A549 (cell line): Measurements from ENCODE around the gene NRARP. TPM values are rescaled to one million over a fixed set of nuclear protein-coding genes. Genes with fewer than 3 reads are reported as not detected.

ENCODE experiments used
- ATAC-seq, 2 experiments: fragments of 200-7000 bp in 1 of 2; fragments of >200 bp in 1 of 2; cut with Nextera tagmentation in 1 of 2; cut with Tn5 transposase in 1 of 2; 3 replicates each; pipeline versions ENCODE4 v1.8.0 to v1.9.1; 2018 to 2020; ENCODE audit warnings: mild to moderate bottlenecking in 1 of 2, moderate library complexity in 1 of 2
- CTCF ChIA-PET: fragments of 300-600 bp; sonication (Branson Sonifier 250); formaldehyde crosslinking; extraction: SDS; loops from one replicate; lab custom pipeline; 2021; ENCODE audit warnings: antibody characterized with exemption, inconsistent platforms; lab: Yijun Ruan, JAX
- POLR2A ChIA-PET: fragments of 350-600 bp; formaldehyde crosslinking; extraction: SDS; loops from one replicate; lab custom pipeline; 2021; ENCODE audit warnings: antibody characterized with exemption, inconsistent platforms; lab: Yijun Ruan, JAX
- DNase-seq, 2 experiments: peaks; one replicate each; pipeline versions ENCODE4 v3.0.0 to v3.0.0-alpha.2; 2011 to 2016; ENCODE audit warnings: low read depth in 1 of 2, low spot score in 1 of 2
- FAIRE-seq: peaks from 2 replicates; lab custom pipeline; 2011; peaks lifted over from hg19 to GRCh38; lab: Jason Lieb, UNC
- H3K27ac ChIP-seq, 2 experiments: fragments of >200 bp; sonication (Bioruptor Twin); formaldehyde crosslinking; 3 replicates each; pipeline ENCODE4 v1.5.1; 2016 to 2017
- H3K4me1 ChIP-seq: fragments of >200 bp; sonication (Bioruptor Twin); formaldehyde crosslinking; 3 replicates; pipeline ENCODE4 v1.6.1; 2016
- H3K4me2 ChIP-seq: fragments of >200 bp; sonication (Bioruptor Twin); formaldehyde crosslinking; 3 replicates; pipeline ENCODE4 v1.6.1; 2016
- H3K4me3 ChIP-seq: fragments of >200 bp; sonication (Bioruptor Twin); formaldehyde crosslinking; 3 replicates; pipeline ENCODE4 v1.5.1; 2016
- H3K9me3 ChIP-seq: fragments of >200 bp; sonication (Bioruptor Twin); formaldehyde crosslinking; 3 replicates; pipeline ENCODE4 v1.6.1; 2016
- BHLHE40 ChIP-seq: IDR thresholded peaks from 2 replicates; pipeline ENCODE4 v1.6.1; 2012; ENCODE audit warnings: low read depth, low read length, inconsistent platforms
- CBX2 ChIP-seq: fragments of 200-600 bp; sonication (generic); IDR thresholded peaks from 2 replicates; pipeline ENCODE4 v1.6.1; 2016; ENCODE audit warnings: low read depth, mild to moderate bottlenecking, borderline replicate concordance
- CHD2 ChIP-seq: fragments of 150-350 bp; IDR thresholded peaks from 2 replicates; pipeline ENCODE4 v1.6.1; 2014; ENCODE audit warnings: low read length; ENCODE audit not compliant: partially characterized antibody
- CHD4 ChIP-seq: fragments of 200-600 bp; sonication (generic); IDR thresholded peaks from 2 replicates; pipeline ENCODE4 v1.6.1; 2016; ENCODE audit warnings: antibody characterized with exemption, mild to moderate bottlenecking, borderline replicate concordance
- CTCF ChIP-seq: fragments of >200 bp; sonication (Bioruptor Twin); formaldehyde crosslinking; IDR thresholded peaks from 3 replicates; pipeline ENCODE4 v1.5.1; 2016
- EHMT2 ChIP-seq: fragments of 200-600 bp; sonication (generic); IDR thresholded peaks from 2 replicates; pipeline ENCODE4 v1.6.1; 2016; ENCODE audit warnings: antibody characterized with exemption, low read depth, mild to moderate bottlenecking, moderate library complexity
- EP300 ChIP-seq, 2 experiments: fragments of >200 bp; sonication (Bioruptor Twin); formaldehyde crosslinking; IDR thresholded peaks; 2 replicates in 1 of 2; 3 replicates in 1 of 2; pipeline ENCODE4 v1.6.1; 2016 to 2017
- HEYL ChIP-seq: fragments of 250-450 bp; sonication (Bioruptor Pico); IDR thresholded peaks from 2 replicates; pipeline ENCODE4 v1.8.0; 2021; ENCODE audit warnings: mild to moderate bottlenecking, moderate library complexity
- HMGXB4 ChIP-seq: fragments of 250-450 bp; sonication (Bioruptor Pico); IDR thresholded peaks from 2 replicates; pipeline ENCODE4 v1.5.0; 2021; ENCODE audit warnings: mild to moderate bottlenecking, moderate library complexity, borderline replicate concordance
- HOXA7 ChIP-seq: fragments of 250-450 bp; sonication (Bioruptor Pico); IDR thresholded peaks from 2 replicates; pipeline ENCODE4 v1.5.0; 2020; ENCODE audit warnings: mild to moderate bottlenecking, moderate library complexity
- KDM1A ChIP-seq: fragments of 200-600 bp; sonication (generic); IDR thresholded peaks from 2 replicates; pipeline ENCODE4 v1.6.1; 2016; ENCODE audit warnings: low read depth, mild to moderate bottlenecking
- KDM5A ChIP-seq: fragments of 200-600 bp; sonication (generic); IDR thresholded peaks from 2 replicates; pipeline ENCODE4 v1.6.1; 2016; ENCODE audit warnings: antibody characterized with exemption, mild to moderate bottlenecking
- MAFK ChIP-seq: fragments of 450-650 bp; IDR thresholded peaks from 2 replicates; pipeline ENCODE4 v1.6.1; 2014; ENCODE audit not compliant: partially characterized antibody
- MAX ChIP-seq: IDR thresholded peaks from 2 replicates; pipeline ENCODE4 v1.6.1; 2012
- NFE2L2 ChIP-seq: fragments of 150-350 bp; conservative IDR thresholded peaks from 2 replicates; pipeline ENCODE4 v1.6.1; 2014; ENCODE audit warnings: low read length
- POLR2A ChIP-seq: IDR thresholded peaks from 2 replicates; pipeline ENCODE4 v1.6.1; 2012; ENCODE audit warnings: mild to moderate bottlenecking, low read length
- REST ChIP-seq: fragments of 200-600 bp; sonication (generic); IDR thresholded peaks from 2 replicates; pipeline ENCODE4 v1.6.1; 2016; ENCODE audit warnings: antibody characterized with exemption, mild to moderate bottlenecking, moderate library complexity
- RFX5 ChIP-seq: fragments of 450-650 bp; IDR thresholded peaks from 2 replicates; pipeline ENCODE4 v1.7.1; 2014; ENCODE audit warnings: antibody characterized with exemption, mild to moderate bottlenecking, moderate library complexity
- TP53 ChIP-seq: fragments of 250-450 bp; sonication (Bioruptor Pico); IDR thresholded peaks from 2 replicates; pipeline ENCODE4 v1.5.0; 2021; ENCODE audit warnings: mild to moderate bottlenecking, moderate library complexity
- USF2 ChIP-seq: fragments of 450-650 bp; IDR thresholded peaks from 2 replicates; pipeline ENCODE4 v1.6.1; 2014; ENCODE audit warnings: antibody characterized with exemption
- ZNF302 ChIP-seq: fragments of 250-450 bp; sonication (Bioruptor Pico); IDR thresholded peaks from 2 replicates; pipeline ENCODE4 v1.9.0; 2021; ENCODE audit warnings: inconsistent platforms, mild to moderate bottlenecking, moderate library complexity
- WGBS: methylation state at CpG from one replicate; pipeline ENCODE4 v1.1.6; 2017; ENCODE audit errors: missing lambda C conversion rate; 5-methylcytosine and 5-hydroxymethylcytosine counted together
- polyA plus RNA-seq, 4 experiments: library from polyadenylated mRNA; depleted of rRNA in 3 of 4; stranded (reverse); fragments of >200 nt; fragmentation: RNase III in 1 of 4; extraction: RNeasy Plus Mini Kit Qiagen cat#74134 plus additional on column Dnase treatment in 1 of 4; gene quantifications; 2 replicates in 3 of 4; 3 replicates in 1 of 4; pipeline ENCODE4 v1.2.3, GENCODE V29; 2011 to 2017
- TF ChIP-seq, protein P1 (sequence below): IDR thresholded peaks from 2 replicates; pipeline ENCODE4 v1.6.1; 2012

Gene NRARP
- polyA plus RNA-seq, 2 of the 4 experiments (the other 2 are of a cell fraction), result 1.3 to 5.1 TPM

DNA sequence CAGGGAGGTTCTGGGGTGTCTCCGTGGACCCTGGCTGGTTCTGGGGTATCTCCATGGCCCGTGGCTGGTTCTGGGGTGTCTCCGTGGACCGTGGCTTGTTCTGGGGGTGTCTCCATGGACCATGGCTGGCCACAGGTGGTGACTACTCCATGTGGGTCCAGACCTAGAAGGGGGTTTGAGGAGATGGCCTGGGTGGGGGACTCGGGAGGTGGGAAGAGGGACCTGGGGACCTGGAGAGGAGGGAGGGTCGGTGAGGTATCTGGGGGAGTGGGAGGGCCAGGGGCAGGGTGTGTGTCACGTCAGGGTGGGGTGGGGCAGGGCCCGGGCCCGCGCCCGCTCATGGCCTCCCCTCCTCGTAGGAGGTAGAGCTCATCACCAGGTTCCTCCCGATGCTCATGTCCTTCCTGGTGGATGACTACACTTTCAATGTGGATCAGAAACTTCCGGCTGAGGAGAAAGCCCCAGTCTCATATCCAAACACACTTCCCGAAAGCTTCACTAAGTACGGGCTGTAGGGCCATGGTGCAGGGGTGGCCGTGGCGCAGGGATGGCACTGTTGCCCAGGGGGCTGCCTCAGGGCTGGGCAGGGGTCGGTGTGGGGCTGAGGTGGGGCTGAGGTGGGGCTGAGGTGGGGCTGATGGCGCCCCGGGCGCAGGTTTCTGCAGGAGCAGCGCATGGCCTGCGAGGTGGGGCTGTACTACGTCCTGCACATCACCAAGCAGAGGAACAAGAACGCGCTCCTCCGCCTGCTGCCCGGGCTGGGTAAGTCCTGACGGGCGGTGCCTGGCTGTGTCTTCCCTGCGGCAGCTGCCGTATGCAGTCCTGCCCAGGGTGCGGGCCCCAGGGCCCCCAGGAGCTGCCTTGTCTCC lies 35.3 kb downstream of the NRARP start:
- no peak for ATAC-seq
- no peak for TF ChIP-seq EHMT2
- TF ChIP-seq, protein P1, sequence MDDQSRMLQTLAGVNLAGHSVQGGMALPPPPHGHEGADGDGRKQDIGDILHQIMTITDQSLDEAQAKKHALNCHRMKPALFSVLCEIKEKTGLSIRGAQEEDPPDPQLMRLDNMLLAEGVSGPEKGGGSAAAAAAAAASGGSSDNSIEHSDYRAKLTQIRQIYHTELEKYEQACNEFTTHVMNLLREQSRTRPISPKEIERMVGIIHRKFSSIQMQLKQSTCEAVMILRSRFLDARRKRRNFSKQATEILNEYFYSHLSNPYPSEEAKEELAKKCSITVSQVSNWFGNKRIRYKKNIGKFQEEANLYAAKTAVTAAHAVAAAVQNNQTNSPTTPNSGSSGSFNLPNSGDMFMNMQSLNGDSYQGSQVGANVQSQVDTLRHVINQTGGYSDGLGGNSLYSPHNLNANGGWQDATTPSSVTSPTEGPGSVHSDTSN, result no peak
- TF ChIP-seq HMGXB4 (CRISPR knock-in tag), result no peak
- no peak for TF ChIP-seq ZNF302
- TF ChIP-seq MAFK, result no peak
- TF ChIP-seq, all 56 proteins: peak for 0
- no peaks in the 10 kb centered on the region for H3K9me3 ChIP-seq
- ChIA-PET CTCF (interaction anchor here (1.3 to 17.1 kb wide), 6 partner anchors 10 to 24 kb away, joined by 3 to 236 read pairs (median 6); partner anchors contain the start of genes TOR4A and TUBB4B), POLR2A (no interaction called here)
- no peak overlapping the region for H3K27ac ChIP-seq
- no peak overlapping the region for H3K4me3 ChIP-seq
- 93% methylated on average over 28 of the region's 34 CpGs for WGBS
- no peak for FAIRE-seq
- DNase-seq, result no peak
- H3K4me2 ChIP-seq, result no peak overlapping the region
- H3K4me1 ChIP-seq, result peaks cover 22% of the 10 kb centered on the region

DNA sequence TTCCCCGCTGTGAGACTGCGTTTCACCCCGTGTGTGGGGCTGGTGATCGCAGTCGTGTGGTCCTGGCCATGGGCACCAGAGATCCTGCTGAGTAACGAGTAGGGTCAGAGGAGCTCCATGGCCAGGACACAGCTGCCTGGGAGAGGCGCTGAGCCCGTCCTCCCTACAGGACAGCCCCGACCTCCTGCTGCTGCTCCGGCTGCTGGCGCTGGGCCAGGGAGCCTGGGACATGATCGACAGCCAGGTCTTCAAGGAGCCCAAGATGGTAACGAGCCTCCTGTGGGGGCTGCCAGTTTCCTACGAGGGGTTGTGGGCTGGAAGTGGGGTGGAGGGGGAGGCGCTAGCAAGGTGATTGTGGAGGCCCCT lies 35.9 kb downstream of the NRARP start:
- Histone ChIP-seq H3K4me1 (peaks cover 22% of the 10 kb centered on the region), H3K4me2 (no peak overlapping the region), H3K4me3 (no peak overlapping the region), H3K9me3 (no peaks in the 10 kb centered on the region), H3K27ac (no peak overlapping the region)
- 95% methylated on average over 15 of the region's 15 CpGs for WGBS
- no peak for TF ChIP-seq CHD4
- TF ChIP-seq TP53 (CRISPR knock-in tag), result no peak
- TF ChIP-seq NFE2L2, result no peak
- no peak for TF ChIP-seq EP300 (IDR thresholded peaks at IDR 0.05)
- TF ChIP-seq CHD2, result no peak
- no peak for TF ChIP-seq ZNF302
- TF ChIP-seq KDM5A, result no peak
- no peak for TF ChIP-seq EHMT2
- no peak for TF ChIP-seq RFX5
- TF ChIP-seq CBX2, result no peak
- TF ChIP-seq HOXA7 (CRISPR knock-in tag), result no peak
- no peak for TF ChIP-seq POLR2A
- DNase-seq (no peak), FAIRE-seq (no peak), ATAC-seq (no peak)
- ChIA-PET CTCF (interaction anchor here (1.3 to 17.1 kb wide), 5 partner anchors 10 to 24 kb away, joined by 3 to 236 read pairs (median 6); partner anchors contain the start of genes TOR4A and TUBB4B), POLR2A (no interaction called here)

DNA sequence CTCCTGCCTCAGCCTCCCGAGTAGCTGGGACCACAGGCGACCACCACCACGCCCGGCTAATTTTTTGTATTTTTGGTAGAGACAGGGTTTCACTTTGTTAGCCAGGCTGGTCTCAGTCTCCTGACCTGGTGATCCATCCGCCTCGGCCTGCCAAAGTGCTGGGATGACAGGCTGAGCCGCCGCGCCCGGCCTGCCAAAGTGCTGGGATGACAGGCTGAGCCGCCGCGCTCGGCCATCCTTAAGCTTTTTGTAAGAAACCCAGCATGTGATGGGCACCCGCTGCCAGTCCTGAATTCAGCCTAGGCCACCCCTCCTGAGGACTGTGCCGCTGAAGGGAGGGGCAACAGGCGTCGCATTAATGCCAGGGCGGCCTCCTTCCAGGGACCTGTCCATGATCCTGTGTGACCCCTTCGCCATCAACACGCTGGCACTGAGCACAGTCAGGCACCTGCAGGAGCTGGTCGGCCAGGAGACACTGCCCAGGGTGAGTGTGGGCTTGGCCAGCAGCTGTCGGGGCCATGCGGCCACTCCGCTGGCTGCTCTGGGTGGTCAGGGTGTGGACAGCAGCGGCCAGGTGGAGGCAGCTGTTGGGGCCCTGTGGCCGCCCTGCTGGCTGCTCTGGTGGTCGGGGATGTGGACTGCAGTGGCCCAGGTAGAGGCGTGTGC lies 36.4 kb downstream of the NRARP start:
- no peak for FAIRE-seq
- CTCF ChIA-PET, result interaction anchor here (1.3 to 17.1 kb wide), 6 partner anchors 7 to 77 kb away, joined by 3 to 236 read pairs (median 10); partner anchors contain the start of genes TOR4A and TUBB4B
- POLR2A ChIA-PET, result interaction anchor here (1.0 kb wide), 1 partner anchor 11 kb away, joined by 3 read pairs; the partner anchor contains the start of gene NELFB
- Histone ChIP-seq H3K4me1 (peaks cover 22% of the 10 kb centered on the region), H3K9me3 (no peaks in the 10 kb centered on the region), H3K4me2 (no peak overlapping the region), H3K4me3 (no peak overlapping the region), H3K27ac (no peak overlapping the region)
- 94% methylated on average over 29 of the region's 29 CpGs for WGBS
- no peak for DNase-seq
- no peak; a peak in 1 of 6 replicates for ATAC-seq
- TF ChIP-seq HEYL (CRISPR knock-in tag), result no peak
- TF ChIP-seq CHD4, result no peak
- no peak for TF ChIP-seq CTCF
- TF ChIP-seq BHLHE40, result no peak
- no peak for TF ChIP-seq MAX
- TF ChIP-seq USF2, result no peak
- TF ChIP-seq REST, result no peak
- TF ChIP-seq KDM1A, result no peak
- TF ChIP-seq POLR2A, result no peak
